Dendritic cell treated with granulocyte-macrophage colony-stimulating factor and Interleukin-4, amounts not matched to agents 40 ng/mL and 50 ng/mL, for 4 days (primary cell): ENCODE results near the gene TADA2B.
"Not testable (repeated sequence)": the region's sequence is repeated elsewhere in the genome, so short reads cannot be mapped to it uniquely, and the experiment has no call there.

ENCODE experiments used
- H3K27ac Mint-ChIP-seq: one replicate; pipeline ENCODE4 v1.8.0; 2022; ENCODE audit warnings: mild to moderate bottlenecking, mixed read lengths
- H3K27me3 Mint-ChIP-seq: one replicate; pipeline ENCODE4 v1.8.0; 2022; ENCODE audit warnings: mild to moderate bottlenecking, mixed read lengths
- H3K36me3 Mint-ChIP-seq: one replicate; pipeline ENCODE4 v1.8.0; 2022; ENCODE audit warnings: low read depth, mixed read lengths
- H3K4me1 Mint-ChIP-seq: one replicate; pipeline ENCODE4 v1.8.0; 2022; ENCODE audit warnings: low read depth, mixed read lengths
- H3K4me3 Mint-ChIP-seq: one replicate; pipeline ENCODE4 v1.8.0; 2022; ENCODE audit warnings: mild to moderate bottlenecking, moderate library complexity, mixed read lengths
- H3K9me3 Mint-ChIP-seq: one replicate; pipeline ENCODE4 v1.8.0; 2022; ENCODE audit warnings: mixed read lengths
- intact Hi-C: fragments of 100-400 bp; cut with micrococcal nuclease; formaldehyde crosslinking; loops from one replicate; pipeline ENCODE4 v1.15.0; 2022

Gene TADA2B

GRCh38 chr4:7079483-7079882 is 36.3 kb downstream of the TADA2B start:
- H3K4me1 Mint-ChIP-seq, H3K36me3 Mint-ChIP-seq, intact Hi-C loops, H3K9me3 Mint-ChIP-seq, H3K4me3 Mint-ChIP-seq, H3K27ac Mint-ChIP-seq: not testable (repeated sequence)
- peaks cover 56% of the 10 kb centered on the region for H3K27me3 Mint-ChIP-seq

- H3K9me3 Mint-ChIP-seq, H3K36me3 Mint-ChIP-seq, H3K27ac Mint-ChIP-seq, H3K4me3 Mint-ChIP-seq, H3K4me1 Mint-ChIP-seq, intact Hi-C loops: not testable (repeated sequence)
- H3K27me3 Mint-ChIP-seq = peaks cover 60% of the 10 kb centered on the region
These were observed 36.7 kb downstream of the TADA2B start for GRCh38 chr4:7079909-7080308.

GRCh38 chr4:7083597-7084563 is 40.7 kb downstream of the TADA2B start:
- no peaks in the 10 kb centered on the region for H3K36me3 Mint-ChIP-seq
- intact Hi-C loops = no loop called here
- no peaks in the 10 kb centered on the region for H3K9me3 Mint-ChIP-seq
- no peak overlapping the region for H3K27ac Mint-ChIP-seq
- H3K4me3 Mint-ChIP-seq = no peak overlapping the region
- H3K4me1 Mint-ChIP-seq = peaks cover 5% of the 10 kb centered on the region
- H3K27me3 Mint-ChIP-seq = peaks cover 67% of the 10 kb centered on the region

GRCh38 chr4:7084564-7084961 is 41.4 kb downstream of the TADA2B start:
- H3K27ac Mint-ChIP-seq, H3K4me3 Mint-ChIP-seq, intact Hi-C loops, H3K4me1 Mint-ChIP-seq, H3K36me3 Mint-ChIP-seq, H3K9me3 Mint-ChIP-seq: not testable (repeated sequence)
- H3K27me3 Mint-ChIP-seq = peaks cover 69% of the 10 kb centered on the region

GRCh38 chr4:7086384-7086783 is 43.2 kb downstream of the TADA2B start:
- peaks cover 5% of the 10 kb centered on the region for H3K4me1 Mint-ChIP-seq
- no peak overlapping the region for H3K4me3 Mint-ChIP-seq
- H3K9me3 Mint-ChIP-seq = no peaks in the 10 kb centered on the region
- intact Hi-C loops = no loop called here
- H3K27ac Mint-ChIP-seq = no peak overlapping the region
- peaks cover 61% of the 10 kb centered on the region for H3K27me3 Mint-ChIP-seq
- no peaks in the 10 kb centered on the region for H3K36me3 Mint-ChIP-seq

GRCh38 chr4:7087036-7087435 is 43.9 kb downstream of the TADA2B start:
- H3K4me1 Mint-ChIP-seq = peaks cover 5% of the 10 kb centered on the region
- H3K27ac Mint-ChIP-seq = no peak overlapping the region
- peaks cover 58% of the 10 kb centered on the region for H3K27me3 Mint-ChIP-seq
- H3K4me3 Mint-ChIP-seq = no peak overlapping the region
- H3K9me3 Mint-ChIP-seq = no peaks in the 10 kb centered on the region
- H3K36me3 Mint-ChIP-seq = no peaks in the 10 kb centered on the region
- intact Hi-C loops = no loop called here

- Mint-ChIP-seq H3K4me1 (peaks cover 2% of the 10 kb centered on the region), H3K4me3 (no peak overlapping the region), H3K27me3 (peaks cover 51% of the 10 kb centered on the region), H3K27ac (no peak overlapping the region), H3K36me3 (no peaks in the 10 kb centered on the region), H3K9me3 (no peaks in the 10 kb centered on the region)
- intact Hi-C loops = no loop called here
These were observed 46.2 kb downstream of the TADA2B start for GRCh38 chr4:7089213-7089986.

GRCh38 chr4:7092026-7092425 is 48.9 kb downstream of the TADA2B start:
- H3K4me1 Mint-ChIP-seq = no peaks in the 10 kb centered on the region
- H3K27me3 Mint-ChIP-seq = peaks cover 53% of the 10 kb centered on the region
- intact Hi-C loops = no loop called here
- no peak overlapping the region for H3K4me3 Mint-ChIP-seq
- no peak overlapping the region for H3K27ac Mint-ChIP-seq
- H3K9me3 Mint-ChIP-seq = no peaks in the 10 kb centered on the region
- H3K36me3 Mint-ChIP-seq = no peaks in the 10 kb centered on the region

- intact Hi-C loops = no loop called here
- Mint-ChIP-seq H3K9me3 (no peaks in the 10 kb centered on the region), H3K27ac (no peak overlapping the region), H3K4me3 (no peak overlapping the region), H3K36me3 (no peaks in the 10 kb centered on the region), H3K4me1 (no peaks in the 10 kb centered on the region), H3K27me3 (peaks cover 40% of the 10 kb centered on the region)
These were observed 51.7 kb downstream of the TADA2B start for GRCh38 chr4:7094916-7095315.

- H3K9me3 Mint-ChIP-seq = no peaks in the 10 kb centered on the region
- H3K36me3 Mint-ChIP-seq = no peaks in the 10 kb centered on the region
- no peak overlapping the region for H3K4me3 Mint-ChIP-seq
- no peak overlapping the region for H3K27ac Mint-ChIP-seq
- H3K27me3 Mint-ChIP-seq = peaks cover 38% of the 10 kb centered on the region
- intact Hi-C loops = no loop called here
- no peaks in the 10 kb centered on the region for H3K4me1 Mint-ChIP-seq
These were observed 52.5 kb downstream of the TADA2B start for GRCh38 chr4:7095611-7096155.

- intact Hi-C loops = no loop called here
- H3K27me3 Mint-ChIP-seq = peaks cover 36% of the 10 kb centered on the region
These were observed 53.1 kb downstream of the TADA2B start for GRCh38 chr4:7096236-7096635.

GRCh38 chr4:7101692-7102515 is 58.7 kb downstream of the TADA2B start:
- peak overlapping the region; percentile 94 for H3K4me3 Mint-ChIP-seq
- intact Hi-C loops = loop anchor here (2.0 kb wide), 1 partner anchor 59 kb away; the partner anchor contains the start of gene TADA2B
- H3K4me1 Mint-ChIP-seq = peaks cover 31% of the 10 kb centered on the region
- H3K27me3 Mint-ChIP-seq = peaks cover 31% of the 10 kb centered on the region
- no peaks in the 10 kb centered on the region for H3K9me3 Mint-ChIP-seq
- no peak overlapping the region for H3K27ac Mint-ChIP-seq
- peaks cover 6% of the 10 kb centered on the region for H3K36me3 Mint-ChIP-seq

More at GRCh38 chr4:7096236-7096635, 53.1 kb downstream of the TADA2B start:
- Mint-ChIP-seq H3K4me1 (no peaks in the 10 kb centered on the region), H3K36me3 (no peaks in the 10 kb centered on the region), H3K27ac (no peak overlapping the region), H3K4me3 (no peak overlapping the region), H3K9me3 (no peaks in the 10 kb centered on the region)

GRCh38 chr4:7102516-7102909 is 59.3 kb downstream of the TADA2B start:
- H3K36me3 Mint-ChIP-seq, H3K9me3 Mint-ChIP-seq: not testable (repeated sequence)
- H3K27me3 Mint-ChIP-seq = peaks cover 30% of the 10 kb centered on the region
- intact Hi-C loops = loop anchor here (2.0 kb wide), 1 partner anchor 60 kb away; the partner anchor contains the start of gene TADA2B
- peak overlapping the region; percentile 94 for H3K4me3 Mint-ChIP-seq
- peaks cover 31% of the 10 kb centered on the region for H3K4me1 Mint-ChIP-seq
- peak overlapping the region; percentile 93 for H3K27ac Mint-ChIP-seq
